Astrocyte (in vitro differentiated cells and primary cell): Measurements from ENCODE around the gene KCNQ4. TPM values are rescaled to one million over a fixed set of nuclear protein-coding genes. Genes with fewer than 3 reads are reported as not detected.

Experiments
- DNase-seq: peaks from one replicate; pipeline ENCODE4 v3.0.0-alpha.2; 2010; ENCODE audit warnings: low read depth
- FAIRE-seq: peaks from 2 replicates; lab custom pipeline; 2011; peaks lifted over from hg19 to GRCh38; lab: Jason Lieb, UNC
- H2AFZ ChIP-seq: 2 replicates; pipeline ENCODE4 v1.6.0; 2012; ENCODE audit warnings: low read depth, low read length, inconsistent platforms
- H3K27ac ChIP-seq: 2 replicates; pipeline ENCODE4 v1.5.1; 2011; ENCODE audit warnings: low read depth, low read length, inconsistent platforms
- H3K27me3 ChIP-seq: 2 replicates; pipeline ENCODE4 v1.6.0; 2011; ENCODE audit warnings: low read length, inconsistent platforms; ENCODE audit not compliant: insufficient read depth
- H3K36me3 ChIP-seq: 2 replicates; pipeline ENCODE4 v1.5.1; 2011; ENCODE audit warnings: low read length, inconsistent platforms; ENCODE audit not compliant: insufficient read depth
- H3K4me1 ChIP-seq: 2 replicates; pipeline ENCODE4 v1.5.1; 2011; ENCODE audit warnings: low read length, inconsistent platforms; ENCODE audit not compliant: insufficient read depth
- H3K4me2 ChIP-seq: 2 replicates; pipeline ENCODE4 v1.6.0; 2012; ENCODE audit warnings: low read length, inconsistent platforms
- H3K4me3 ChIP-seq: 2 replicates; pipeline ENCODE4 v1.5.1; 2011; ENCODE audit warnings: low read depth, mild to moderate bottlenecking, low read length, inconsistent platforms; ENCODE audit not compliant: insufficient read depth
- H3K79me2 ChIP-seq: 2 replicates; pipeline ENCODE4 v1.6.0; 2012; ENCODE audit warnings: mild to moderate bottlenecking, low read length, inconsistent platforms; ENCODE audit not compliant: insufficient read depth
- H3K9ac ChIP-seq: 2 replicates; pipeline ENCODE4 v1.6.0; 2012; ENCODE audit warnings: mild to moderate bottlenecking, low read length, inconsistent platforms
- H3K9me3 ChIP-seq: 2 replicates; pipeline ENCODE4 v1.5.1; 2012; ENCODE audit warnings: low read depth, mild to moderate bottlenecking, low read length, inconsistent platforms; ENCODE audit not compliant: insufficient read depth
- H4K20me1 ChIP-seq: 2 replicates; pipeline ENCODE4 v1.6.0; 2012; ENCODE audit warnings: low read length, inconsistent platforms; ENCODE audit not compliant: insufficient read depth
- H3K27ac Mint-ChIP-seq: one replicate; pipeline ENCODE4 v1.8.0; 2021; ENCODE audit warnings: mild to moderate bottlenecking, mixed read lengths; ENCODE audit not compliant: unreplicated experiment
- H3K27me3 Mint-ChIP-seq: one replicate; pipeline ENCODE4 v1.8.0; 2021; ENCODE audit warnings: low read depth, mixed read lengths; ENCODE audit not compliant: unreplicated experiment
- H3K36me3 Mint-ChIP-seq: one replicate; pipeline ENCODE4 v1.8.0; 2021; ENCODE audit warnings: low read depth, mixed read lengths; ENCODE audit not compliant: unreplicated experiment
- H3K4me1 Mint-ChIP-seq: one replicate; pipeline ENCODE4 v1.8.0; 2021; ENCODE audit warnings: low read depth, mixed read lengths; ENCODE audit not compliant: unreplicated experiment
- H3K4me3 Mint-ChIP-seq: one replicate; pipeline ENCODE4 v1.8.0; 2021; ENCODE audit warnings: mild to moderate bottlenecking, moderate library complexity, mixed read lengths; ENCODE audit not compliant: unreplicated experiment
- H3K9me3 Mint-ChIP-seq: one replicate; pipeline ENCODE4 v1.8.0; 2021; ENCODE audit warnings: mild to moderate bottlenecking, mixed read lengths; ENCODE audit not compliant: unreplicated experiment
- CTCF ChIP-seq: IDR thresholded peaks from 2 replicates; pipeline ENCODE4 v1.5.1; 2011; ENCODE audit warnings: low read depth, mild to moderate bottlenecking, inconsistent platforms, low read length, moderate library complexity; ENCODE audit not compliant: insufficient read depth
- EZH2 ChIP-seq: IDR thresholded peaks from 2 replicates; pipeline ENCODE4 v1.6.1; 2012; ENCODE audit warnings: mild to moderate bottlenecking, low read length, inconsistent platforms; ENCODE audit not compliant: insufficient read depth
- total RNA-seq: library from RNA; stranded (reverse); gene quantifications from 2 replicates; pipeline ENCODE4 v1.2.1, GENCODE V29; 2021

Gene KCNQ4
- total RNA-seq, 1 donor from 2014 or later: 0.89 TPM

- Histone ChIP-seq H2AFZ (no peak overlapping the region), H3K27ac (no peak overlapping the region), H3K9me3 (no peaks in the 10 kb centered on the region), H3K36me3 (no peaks in the 10 kb centered on the region), H3K4me3 (no peak overlapping the region), H3K4me2 (no peak overlapping the region), H4K20me1 (no peaks in the 10 kb centered on the region), H3K4me1 (no peaks in the 10 kb centered on the region), H3K9ac (no peak overlapping the region), H3K27me3 (peaks cover 6% of the 10 kb centered on the region), H3K79me2 (no peaks in the 10 kb centered on the region)
- peaks cover 7% of the 10 kb centered on the region for H3K4me1 Mint-ChIP-seq
- TF ChIP-seq CTCF (no peak), EZH2 (no peak)
- DNase-seq (no peak), FAIRE-seq (no peak)
- H3K9me3 Mint-ChIP-seq: peaks cover 3% of the 10 kb centered on the region
- no peaks in the 10 kb centered on the region for H3K36me3 Mint-ChIP-seq
- no peak overlapping the region for H3K27ac Mint-ChIP-seq
- peak overlapping the region; percentile 21 for H3K4me3 Mint-ChIP-seq
- H3K27me3 Mint-ChIP-seq: peaks cover 63% of the 10 kb centered on the region
Observed at GRCh38 chr1:40808444-40808843, 24.9 kb downstream of the KCNQ4 start.

DNA sequence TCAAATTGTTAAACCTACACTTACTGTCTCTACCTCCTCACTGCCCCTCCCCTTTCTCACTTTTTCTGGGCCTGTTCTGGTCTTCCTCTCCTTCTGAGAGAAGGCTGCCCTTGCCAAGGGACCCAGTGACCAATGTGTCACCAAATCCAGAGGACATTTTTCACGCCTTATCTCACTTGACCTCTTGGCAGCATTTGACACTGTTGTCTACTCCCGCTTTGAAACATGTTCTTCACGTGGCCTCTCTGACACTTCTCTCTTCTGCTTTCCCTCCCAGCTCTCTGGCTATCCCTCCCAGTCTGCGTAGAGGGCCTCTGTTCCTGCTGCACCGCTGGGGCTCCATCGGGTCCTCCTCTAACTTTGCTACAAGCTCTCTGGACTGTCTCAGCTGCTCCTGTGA, 25.3 kb downstream of the KCNQ4 start:
- no peak overlapping the region for H3K4me2 ChIP-seq
- Mint-ChIP-seq H3K4me1 (peaks cover 7% of the 10 kb centered on the region), H3K27ac (no peak overlapping the region), H3K4me3 (no peak overlapping the region), H3K27me3 (peaks cover 63% of the 10 kb centered on the region), H3K36me3 (no peaks in the 10 kb centered on the region), H3K9me3 (peaks cover 3% of the 10 kb centered on the region)
- TF ChIP-seq CTCF (no peak), EZH2 (no peak)
- H3K9ac ChIP-seq: no peak overlapping the region
- no peak for DNase-seq
- no peaks in the 10 kb centered on the region for H3K79me2 ChIP-seq
- FAIRE-seq: no peak
- H4K20me1 ChIP-seq: no peaks in the 10 kb centered on the region
- peaks cover 6% of the 10 kb centered on the region for H3K27me3 ChIP-seq
- H2AFZ ChIP-seq: no peak overlapping the region
- H3K9me3 ChIP-seq: no peaks in the 10 kb centered on the region
- H3K36me3 ChIP-seq: no peaks in the 10 kb centered on the region
- no peak overlapping the region for H3K27ac ChIP-seq
- H3K4me1 ChIP-seq: no peaks in the 10 kb centered on the region
- H3K4me3 ChIP-seq: no peak overlapping the region

DNA sequence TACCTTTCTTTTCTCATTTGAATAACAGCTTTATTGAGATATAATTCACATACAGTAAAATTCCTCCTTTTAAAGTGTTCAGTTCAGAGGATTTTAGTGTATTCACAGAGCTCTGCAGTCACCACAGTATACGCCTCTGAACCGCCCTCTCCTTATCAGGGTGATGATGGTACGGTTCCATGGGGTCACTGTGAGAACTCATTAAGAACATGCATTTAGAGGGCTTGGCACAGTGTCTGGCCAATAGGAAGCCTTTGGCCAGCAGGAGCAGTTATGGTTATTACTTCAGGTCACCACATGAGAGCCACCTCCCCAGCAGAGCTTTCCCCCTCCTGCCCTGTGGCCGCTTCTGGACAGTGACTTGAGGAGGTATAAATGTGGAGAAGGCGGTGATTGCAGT, 27.3 kb downstream of the KCNQ4 start:
- H3K27me3 Mint-ChIP-seq: peaks cover 65% of the 10 kb centered on the region
- no peak for TF ChIP-seq EZH2
- no peak for TF ChIP-seq CTCF
- H3K9me3 Mint-ChIP-seq: peaks cover 3% of the 10 kb centered on the region
- H3K4me3 Mint-ChIP-seq: no peak overlapping the region
- Histone ChIP-seq H3K4me1 (no peaks in the 10 kb centered on the region), H3K9ac (no peak overlapping the region), H3K27me3 (peaks cover 6% of the 10 kb centered on the region), H2AFZ (no peak overlapping the region), H3K36me3 (no peaks in the 10 kb centered on the region), H3K4me2 (no peak overlapping the region), H3K27ac (no peak overlapping the region), H3K79me2 (no peaks in the 10 kb centered on the region), H3K4me3 (no peak overlapping the region), H4K20me1 (no peaks in the 10 kb centered on the region), H3K9me3 (no peaks in the 10 kb centered on the region)
- peaks cover 7% of the 10 kb centered on the region for H3K4me1 Mint-ChIP-seq
- FAIRE-seq (no peak), DNase-seq (no peak)
- H3K27ac Mint-ChIP-seq: no peak overlapping the region
- H3K36me3 Mint-ChIP-seq: no peaks in the 10 kb centered on the region
